OCI-LY1 (cell line): ENCODE results near the gene PGAM4.

ENCODE experiments used
- H2AFZ ChIP-seq: fragments of 200-600 bp; sonication (generic), shearing (Covaris generic); 2 replicates; pipeline ENCODE4 v1.6.0; 2014; ENCODE audit warnings: antibody characterized with exemption, mild to moderate bottlenecking, low read length
- H3F3A ChIP-seq: fragments of 200-600 bp; sonication (generic), shearing (Covaris generic); 2 replicates; pipeline ENCODE4 v1.6.0; 2014; ENCODE audit warnings: mild to moderate bottlenecking, antibody characterized with exemption, low read length, moderate library complexity; ENCODE audit not compliant: insufficient read depth
- H3K27ac ChIP-seq: fragments of 200-600 bp; sonication (generic); 2 replicates; pipeline ENCODE4 v1.5.1; 2014; ENCODE audit warnings: low read length, mixed run types, mild to moderate bottlenecking, low read depth; ENCODE audit not compliant: poor library complexity, severe bottlenecking
- H3K27me3 ChIP-seq: fragments of 200-600 bp; sonication (generic); 2 replicates; pipeline ENCODE4 v1.6.0; 2014; ENCODE audit warnings: antibody characterized with exemption, mild to moderate bottlenecking, low read length, moderate library complexity; ENCODE audit not compliant: insufficient read depth
- H3K36me3 ChIP-seq: fragments of 200-600 bp; sonication (generic); 2 replicates; pipeline ENCODE4 v1.6.1; 2014; ENCODE audit warnings: mild to moderate bottlenecking, antibody characterized with exemption, low read length, moderate library complexity, mixed read lengths; ENCODE audit not compliant: insufficient read depth
- H3K4me1 ChIP-seq: fragments of 200-600 bp; sonication (generic); 2 replicates; pipeline ENCODE4 v1.5.1; 2014; ENCODE audit warnings: mild to moderate bottlenecking, low read length, moderate library complexity; ENCODE audit not compliant: insufficient read depth, severe bottlenecking
- H3K4me2 ChIP-seq: fragments of 200-600 bp; sonication (generic), shearing (Covaris generic); 2 replicates; pipeline ENCODE4 v1.6.1; 2014; ENCODE audit warnings: low read length
- H3K4me3 ChIP-seq: fragments of 200-600 bp; sonication (generic); 2 replicates; pipeline ENCODE4 v1.5.1; 2014; ENCODE audit warnings: low read length, low read depth, mild to moderate bottlenecking, mixed read lengths; ENCODE audit not compliant: poor library complexity, severe bottlenecking
- H3K79me2 ChIP-seq: fragments of 200-600 bp; shearing (Covaris generic); 2 replicates; pipeline ENCODE4 v1.6.1; 2016; ENCODE audit warnings: mixed run types, low read length, mixed read lengths; ENCODE audit not compliant: insufficient read depth
- H3K9ac ChIP-seq: fragments of 200-600 bp; sonication (generic), shearing (Covaris generic); 2 replicates; pipeline ENCODE4 v1.6.1; 2014; ENCODE audit warnings: mild to moderate bottlenecking, low read length, mixed read lengths
- H3K9me2 ChIP-seq: fragments of 200-600 bp; sonication (generic), shearing (Covaris generic); 2 replicates; pipeline ENCODE4 v1.6.1; 2014; ENCODE audit warnings: low read depth, mild to moderate bottlenecking, low read length, mixed read lengths
- H3K9me3 ChIP-seq: fragments of 200-600 bp; shearing (Covaris generic); 2 replicates; pipeline ENCODE4 v1.6.1; 2014; ENCODE audit warnings: low read length, mixed read lengths
- H4K20me1 ChIP-seq: fragments of 200-600 bp; sonication (generic), shearing (Covaris generic); 2 replicates; pipeline ENCODE4 v1.6.0; 2016; ENCODE audit warnings: mild to moderate bottlenecking, low read length; ENCODE audit not compliant: insufficient read depth
- CTCF ChIP-seq: fragments of 200-600 bp; sonication (generic), shearing (Covaris generic); IDR thresholded peaks from 2 replicates; pipeline ENCODE4 v1.5.1; 2017; ENCODE audit warnings: mild to moderate bottlenecking, antibody characterized with exemption, low read length, moderate library complexity, mixed read lengths
- EZH2 ChIP-seq: fragments of 200-600 bp; sonication (generic), shearing (Covaris generic); IDR thresholded peaks from 2 replicates; pipeline ENCODE4 v1.8.0; 2017; ENCODE audit warnings: borderline replicate concordance, mixed run types, mild to moderate bottlenecking, antibody characterized with exemption, low read length, moderate library complexity, mixed read lengths

The PGAM4 gene

GRCh38 chrX:77969538-77969937, at the start of gene PGAM4:
TSS of gene PGAM4 (minus strand) at chrX:77969638. CDS start at chrX:77969638, 0 bp downstream.
- no peak within 1 kb of the TSS for H3K4me2 ChIP-seq
- TF ChIP-seq CTCF = no peak
- no peak for TF ChIP-seq EZH2

GRCh38 chrX:78011846-78012245, 42.4 kb upstream of the PGAM4 start:
- H3K9ac ChIP-seq = no peak overlapping the region

More at GRCh38 chrX:77969538-77969937, at the start of gene PGAM4:
- Histone ChIP-seq H2AFZ (no peak within 1 kb of the TSS), H3K27ac (no peak within 1 kb of the TSS), H3K36me3 (no peaks in the 10 kb centered on the region), H3K9ac (no peak within 1 kb of the TSS), H3K9me2 (no peaks in the 10 kb centered on the region), H3K4me3 (no peak within 1 kb of the TSS), H3K9me3 (no peaks in the 10 kb centered on the region), H4K20me1 (no peaks in the 10 kb centered on the region), H3K79me2 (no peaks in the 10 kb centered on the region), H3K27me3 (no peaks in the 10 kb centered on the region), H3K4me1 (no peaks in the 10 kb centered on the region), H3F3A (no peaks in the 10 kb centered on the region)

GRCh38 chrX:77979870-77980269, 10.4 kb upstream of the PGAM4 start:
- TF ChIP-seq EZH2 = no peak
- no peak for TF ChIP-seq CTCF
- Histone ChIP-seq H3K9ac (no peak overlapping the region), H3K27me3 (no peaks in the 10 kb centered on the region), H3K9me3 (no peaks in the 10 kb centered on the region), H3K4me1 (no peaks in the 10 kb centered on the region), H3K27ac (no peak overlapping the region), H3F3A (no peaks in the 10 kb centered on the region), H3K79me2 (no peaks in the 10 kb centered on the region), H4K20me1 (no peaks in the 10 kb centered on the region), H3K36me3 (no peaks in the 10 kb centered on the region), H2AFZ (no peak overlapping the region), H3K4me3 (no peak overlapping the region), H3K9me2 (no peaks in the 10 kb centered on the region), H3K4me2 (no peak overlapping the region)

More at GRCh38 chrX:78011846-78012245, 42.4 kb upstream of the PGAM4 start:
- Histone ChIP-seq H3K4me3 (no peak overlapping the region), H3K9me3 (no peaks in the 10 kb centered on the region), H4K20me1 (no peaks in the 10 kb centered on the region), H3K27me3 (no peaks in the 10 kb centered on the region), H3K9me2 (no peaks in the 10 kb centered on the region), H3K27ac (no peak overlapping the region), H2AFZ (no peak overlapping the region), H3F3A (no peaks in the 10 kb centered on the region), H3K36me3 (no peaks in the 10 kb centered on the region), H3K4me1 (no peaks in the 10 kb centered on the region), H3K4me2 (no peak overlapping the region), H3K79me2 (no peaks in the 10 kb centered on the region)
- TF ChIP-seq CTCF (no peak), EZH2 (no peak)
